Middle frontal gyrus (tissue), 1 donor: ENCODE data around the gene RFC4.
"Not testable (repeated sequence)": the region's sequence is repeated elsewhere in the genome, so short reads cannot be mapped to it uniquely, and the experiment has no call there.

ENCODE experiments used
- DNase-seq: peaks from one replicate; pipeline ENCODE4 v3.0.0-alpha.2; 2015; ENCODE audit warnings: low spot score; ENCODE audit errors: extremely low spot score

RFC4 gene

GRCh38 chr3:186806089-186807055, at the start of gene RFC4:
TSS of gene RFC4 (minus strand) at chr3:186806482. CDS start at chr3:186804713, 1,769 bp downstream.
- DNase-seq, result peak; percentile 81

GRCh38 chr3:186854954-186855353, 48.7 kb upstream of the RFC4 start:
- no peak for DNase-seq

DNA sequence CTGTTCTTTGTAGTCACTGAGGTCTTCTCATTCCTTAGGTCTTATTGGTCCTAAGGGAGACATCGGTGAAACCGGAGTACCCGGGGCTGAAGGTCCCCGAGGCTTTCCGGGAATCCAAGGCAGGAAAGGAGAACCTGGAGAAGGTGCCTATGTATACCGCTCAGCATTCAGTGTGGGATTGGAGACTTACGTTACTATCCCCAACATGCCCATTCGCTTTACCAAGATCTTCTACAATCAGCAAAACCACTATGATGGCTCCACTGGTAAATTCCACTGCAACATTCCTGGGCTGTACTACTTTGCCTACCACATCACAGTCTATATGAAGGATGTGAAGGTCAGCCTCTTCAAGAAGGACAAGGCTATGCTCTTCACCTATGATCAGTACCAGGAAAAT, 47.9 kb upstream of the RFC4 start:
- DNase-seq, result no peak

DNA sequence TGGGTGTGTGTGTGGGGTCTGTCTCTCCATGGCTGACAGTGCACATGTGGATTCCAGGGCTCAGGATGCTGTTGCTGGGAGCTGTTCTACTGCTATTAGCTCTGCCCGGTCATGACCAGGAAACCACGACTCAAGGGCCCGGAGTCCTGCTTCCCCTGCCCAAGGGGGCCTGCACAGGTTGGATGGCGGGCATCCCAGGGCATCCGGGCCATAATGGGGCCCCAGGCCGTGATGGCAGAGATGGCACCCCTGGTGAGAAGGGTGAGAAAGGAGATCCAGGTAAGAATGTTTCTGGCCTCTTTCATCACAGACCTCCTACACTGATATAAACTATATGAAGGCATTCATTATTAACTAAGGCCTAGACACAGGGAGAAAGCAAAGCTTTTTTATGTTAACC, 46.7 kb upstream of the RFC4 start:
- no peak for DNase-seq

DNA sequence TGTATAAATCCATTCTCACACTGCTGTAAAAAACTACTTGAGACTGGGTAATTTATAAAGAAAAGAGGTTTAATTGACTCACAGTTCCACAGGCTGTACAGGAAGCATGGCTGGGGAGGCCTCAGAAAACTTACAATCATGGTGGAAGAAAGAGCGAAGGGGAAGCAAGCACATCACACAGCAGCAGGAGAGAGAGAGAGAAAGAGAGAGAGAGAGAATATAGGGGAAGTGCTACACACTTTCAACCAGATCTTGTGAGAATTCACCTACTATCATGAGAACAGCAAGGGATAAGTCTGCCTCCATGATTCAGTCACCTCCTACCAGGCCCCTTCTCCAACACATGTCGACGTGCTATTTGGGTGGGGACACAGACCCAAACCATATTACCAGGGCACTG, 45.6 kb upstream of the RFC4 start:
- not testable (repeated sequence) for DNase-seq

DNA sequence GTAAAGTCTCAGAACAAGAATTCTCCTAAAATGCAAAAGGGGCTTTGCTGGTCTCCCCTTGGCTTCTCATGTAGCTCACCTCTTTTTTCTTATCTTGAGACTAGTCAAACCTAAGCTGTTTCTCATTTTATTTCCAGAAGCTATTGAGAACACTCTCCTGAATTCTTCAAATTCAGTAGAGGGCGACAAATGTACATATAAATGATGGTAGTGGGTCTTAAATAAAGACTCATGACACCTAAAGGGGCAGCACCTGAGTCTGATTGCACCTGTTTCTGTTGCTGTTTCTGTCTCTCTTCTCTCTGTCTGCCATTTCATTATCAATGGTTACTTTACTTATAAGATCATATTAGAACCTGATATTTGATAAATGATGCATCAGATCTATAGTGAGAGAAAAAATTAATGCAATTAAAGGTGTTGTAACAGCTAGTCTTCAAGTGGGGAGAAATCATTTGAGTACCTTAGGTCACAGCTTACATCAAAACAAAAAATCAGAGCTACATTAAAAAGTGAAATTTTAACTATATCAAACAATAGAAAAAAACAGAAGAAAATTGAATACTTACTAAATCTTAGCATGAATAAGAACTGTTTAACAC, 43.2 kb upstream of the RFC4 start:
- no peak for DNase-seq

GRCh38 chr3:186847437-186847836, 41.2 kb upstream of the RFC4 start:
- no peak for DNase-seq

DNA sequence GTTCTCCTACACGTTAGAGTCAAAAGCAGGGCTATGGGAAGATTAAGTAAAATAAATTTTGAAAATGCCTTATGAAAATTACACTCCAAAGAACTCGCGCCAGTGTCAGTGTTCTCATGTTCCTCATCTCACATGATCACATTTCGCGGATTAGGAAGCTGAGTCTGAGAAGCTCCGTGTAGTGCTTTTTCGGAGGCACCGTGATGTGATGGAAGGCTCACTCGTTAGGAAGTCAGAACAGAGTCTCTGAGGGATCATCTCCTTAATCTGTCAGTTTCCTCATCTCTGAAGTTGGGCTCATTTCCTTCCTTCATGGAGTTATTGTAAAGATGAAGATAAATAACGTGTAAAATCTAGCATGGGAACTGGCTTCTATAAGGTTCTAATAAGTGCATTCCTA, 39.5 kb upstream of the RFC4 start:
- DNase-seq, result no peak

DNA sequence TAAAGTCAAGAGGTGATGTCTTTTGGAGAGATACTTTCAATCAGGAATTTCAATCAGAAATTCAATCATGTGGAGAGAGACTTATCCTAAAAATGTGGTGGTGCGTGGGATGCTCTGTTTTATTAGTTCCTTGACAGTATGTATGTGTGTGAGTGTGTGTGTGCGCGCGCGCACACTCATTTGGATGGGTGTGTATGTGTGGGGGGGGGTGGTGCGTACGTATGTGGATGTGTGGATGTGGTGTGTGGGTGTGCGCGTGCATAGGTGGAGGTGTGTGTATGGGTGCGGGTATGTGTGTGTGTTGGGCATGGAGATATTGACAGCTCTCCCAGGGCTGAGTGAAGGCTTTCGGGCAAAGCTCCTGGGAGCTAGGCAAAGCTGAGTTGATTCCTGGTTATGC, 38.6 kb upstream of the RFC4 start:
- DNase-seq, result no peak

- DNase-seq, result no peak
Observed at GRCh38 chr3:186843039-186843432, 36.8 kb upstream of the RFC4 start.

GRCh38 chr3:186842426-186843038, 36.2 kb upstream of the RFC4 start, which contains the start of gene ADIPOQ:
TSS of gene ADIPOQ (plus strand) at chr3:186842710. CDS start at chr3:186853059, 10,349 bp downstream.
- no peak for DNase-seq

GRCh38 chr3:186841620-186842019, 35.3 kb upstream of the RFC4 start:
- no peak for DNase-seq

DNA sequence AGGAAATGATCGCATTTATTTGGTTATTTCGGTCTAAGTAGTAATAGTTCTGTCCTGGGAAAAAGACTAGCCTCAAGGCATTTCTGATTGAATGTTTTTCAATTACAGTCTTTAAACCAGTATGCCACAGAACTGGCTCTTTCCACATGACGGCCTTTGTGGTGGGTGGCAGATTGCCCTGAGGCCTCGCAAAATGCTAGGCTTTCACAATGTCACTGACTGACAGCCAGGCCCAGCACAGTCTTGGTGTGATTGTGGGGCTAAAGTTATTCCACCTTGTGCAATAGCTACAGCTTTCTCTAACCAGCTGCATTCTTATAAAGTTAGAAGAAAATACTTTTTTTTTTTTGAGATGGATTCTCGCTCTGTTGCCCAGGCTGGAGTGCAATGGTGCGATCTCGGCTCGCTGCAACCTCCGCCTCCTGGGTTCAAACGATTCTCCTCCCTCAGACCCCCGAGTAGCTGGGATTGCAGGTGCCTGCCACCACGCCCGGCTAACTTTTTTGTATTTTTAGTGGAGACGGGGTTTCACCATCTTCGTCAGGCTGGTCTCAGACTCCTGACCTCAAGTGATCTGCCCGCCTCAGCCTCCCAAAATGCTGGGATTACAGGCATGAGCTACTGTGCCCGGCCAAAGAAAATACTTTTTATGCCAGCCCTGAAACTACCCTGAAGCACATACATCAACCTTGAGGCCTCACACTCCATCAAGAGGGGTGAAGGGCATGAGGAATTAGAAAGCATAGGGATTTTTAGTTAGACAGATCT, 33.8 kb upstream of the RFC4 start:
- DNase-seq, result no peak

GRCh38 chr3:186832276-186832675, 26.0 kb upstream of the RFC4 start:
- no peak for DNase-seq

- DNase-seq, result no peak
Observed at GRCh38 chr3:186831798-186832197, 25.5 kb upstream of the RFC4 start.

- DNase-seq, result no peak
Observed at GRCh38 chr3:186828340-186828739, 22.1 kb upstream of the RFC4 start.

- DNase-seq, result peak; percentile 86
Observed at GRCh38 chr3:186826976-186827857, 20.9 kb upstream of the RFC4 start.

- DNase-seq, result no peak
Observed at GRCh38 chr3:186826410-186826975, 20.2 kb upstream of the RFC4 start.

- DNase-seq, result no peak
Observed at GRCh38 chr3:186825872-186826409, 19.7 kb upstream of the RFC4 start.
